Activated CD8-positive, alpha-beta memory T cell treated with anti-CD3 and anti-CD28 coated beads for 4 hours (primary cell): ENCODE results near the gene HLCS.
A peak's percentile ranks its signal among the peaks of the same experiment; 100 is the strongest.
"Not testable (repeated sequence)": the region's sequence is repeated elsewhere in the genome, so short reads cannot be mapped to it uniquely, and the experiment has no call there.

Experiments
- DNase-seq, 2 donors: peaks; one replicate each; pipeline ENCODE4 v3.0.0-alpha.2; 2020; ENCODE audit warnings: low read depth in 2 of 2

HLCS gene

GRCh38 chr21:36959020-36959835, 7.2 kb downstream of the HLCS start:
- DNase-seq = no peak

DNA sequence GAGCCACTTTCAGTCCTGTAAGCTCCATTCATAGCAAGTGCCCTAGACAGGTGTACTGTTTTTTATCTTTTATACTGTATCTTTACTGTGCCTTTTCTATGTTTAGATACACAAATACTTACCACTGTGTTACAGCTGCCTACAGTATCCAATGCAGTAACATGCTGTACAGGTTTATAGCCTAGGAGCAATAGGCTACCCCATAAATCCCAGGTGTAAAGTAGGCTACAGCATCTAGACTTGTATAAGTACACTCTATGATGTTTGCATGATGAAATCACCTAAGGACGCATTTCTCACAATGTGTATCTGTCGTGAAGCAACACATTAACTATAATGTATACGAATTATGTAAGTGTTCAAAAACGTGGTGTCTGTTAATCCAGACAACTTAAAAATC, 10.7 kb downstream of the HLCS start:
- DNase-seq = no peak

GRCh38 chr21:36952331-36952730, 14.1 kb downstream of the HLCS start:
- DNase-seq = not testable (repeated sequence)

DNA sequence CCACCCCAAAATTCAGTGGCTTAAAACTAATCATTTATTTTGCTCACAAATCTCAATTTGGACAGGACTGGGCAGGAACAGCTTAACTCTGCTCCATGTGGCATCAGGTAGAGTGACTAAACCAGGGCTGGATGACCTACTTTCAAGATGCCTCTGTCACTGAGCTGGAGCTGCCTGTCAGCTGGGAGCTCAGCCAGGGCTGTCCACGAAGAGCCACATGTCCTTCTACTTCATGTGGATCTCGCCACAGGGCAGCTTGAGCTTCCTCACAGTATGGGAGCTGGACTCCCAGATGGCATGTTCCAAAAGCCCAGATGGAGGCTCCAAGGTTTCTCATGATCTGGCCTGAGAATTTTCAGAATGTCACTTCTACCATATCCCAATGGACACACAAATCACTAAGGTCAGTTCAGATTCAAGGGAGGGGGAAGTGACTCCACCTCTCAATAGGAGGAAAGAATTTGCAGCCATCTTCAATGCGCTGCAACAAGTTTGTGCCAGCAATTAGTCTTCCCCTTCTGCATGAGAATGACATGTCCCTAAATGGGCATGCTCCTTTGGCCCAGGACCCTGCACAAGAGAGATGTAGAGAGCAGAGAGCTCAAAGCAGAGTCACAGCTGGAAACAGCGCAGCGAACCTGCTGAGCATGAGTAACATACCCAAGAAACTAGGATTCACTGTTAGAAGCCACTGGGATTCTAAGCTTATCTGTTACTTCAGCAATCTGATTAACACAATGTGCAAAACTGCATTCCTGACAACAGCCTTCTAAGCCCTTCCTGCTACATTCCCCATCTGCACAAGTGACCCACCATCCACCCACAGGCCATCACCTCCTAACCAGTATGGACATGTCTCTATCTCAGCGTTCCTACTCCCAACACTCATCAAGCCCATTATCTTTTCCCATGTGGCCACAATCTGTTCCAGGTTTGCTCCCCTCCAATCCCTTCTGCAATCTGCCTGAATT, 17.0 kb downstream of the HLCS start:
- DNase-seq = no peak

DNA sequence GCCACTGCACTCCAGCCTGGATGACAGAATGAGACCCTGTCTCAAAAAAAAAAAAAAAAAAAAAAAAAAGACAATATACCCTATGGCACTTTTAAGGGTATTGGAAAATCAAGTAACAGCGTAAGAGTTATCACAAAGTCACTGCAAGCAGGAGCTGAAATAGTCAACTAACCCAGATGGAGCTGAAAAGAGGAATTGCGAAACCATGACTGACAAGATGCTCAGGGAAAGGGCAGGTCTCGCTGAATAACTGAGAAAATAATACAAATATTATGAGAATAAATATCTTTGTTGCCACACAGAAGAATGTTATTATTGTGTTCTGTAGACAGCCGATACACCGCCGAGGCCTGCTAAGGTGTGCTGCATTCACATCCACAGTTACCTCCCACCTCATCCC, 17.8 kb downstream of the HLCS start:
- DNase-seq = no peak

DNA sequence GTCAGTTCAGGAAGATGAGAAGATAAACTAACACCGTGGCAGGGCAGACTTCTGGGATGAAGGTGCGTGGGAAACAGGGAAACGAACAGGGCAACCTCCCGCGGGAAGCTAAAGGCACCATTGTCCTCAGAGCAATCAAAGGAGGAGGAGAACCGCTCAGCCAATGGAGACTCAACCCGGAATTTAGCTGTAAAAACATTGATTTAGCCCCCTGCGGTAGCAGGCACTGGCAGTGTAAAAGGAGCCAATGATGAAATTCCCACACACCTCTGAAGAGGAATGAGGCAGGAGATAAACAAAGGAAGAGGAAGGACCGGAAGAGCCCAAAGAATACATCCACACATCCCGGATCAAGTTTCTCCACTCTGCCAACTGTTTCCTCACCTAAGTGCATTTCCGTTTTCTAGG, 19.5 kb downstream of the HLCS start:
- no peak for DNase-seq

DNA sequence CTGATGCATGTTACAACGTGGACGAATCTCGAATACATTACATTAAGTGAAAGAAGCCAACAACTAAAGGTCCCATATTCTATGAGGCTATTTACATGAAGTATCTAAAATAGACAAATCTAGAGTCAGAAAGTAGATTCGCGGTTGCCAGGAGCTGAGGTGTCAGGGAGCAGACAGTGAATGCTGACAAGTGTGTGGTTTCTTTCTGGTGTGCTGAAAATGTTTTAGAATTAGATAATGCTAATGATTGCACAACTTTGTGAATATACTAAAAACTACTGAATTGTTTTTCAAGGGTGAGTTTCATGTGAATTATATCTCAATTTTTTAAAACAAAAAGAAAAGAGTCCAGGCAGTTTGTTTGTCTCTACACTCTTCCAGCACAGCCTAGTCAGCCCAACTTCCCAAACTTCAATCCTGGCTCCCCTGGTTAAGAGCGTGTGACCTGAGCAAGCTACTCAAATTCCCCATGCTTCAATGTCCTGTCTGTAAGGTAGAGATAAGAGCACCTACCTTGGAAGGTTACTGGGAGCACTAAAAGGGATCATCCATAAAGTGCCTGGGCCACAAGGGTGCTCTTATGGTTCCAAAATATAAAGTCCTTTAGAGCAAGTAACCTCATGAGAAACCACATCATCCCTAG, 20.9 kb downstream of the HLCS start:
- no peak for DNase-seq

GRCh38 chr21:36936361-36937135, 29.9 kb downstream of the HLCS start:
- no peak for DNase-seq

DNA sequence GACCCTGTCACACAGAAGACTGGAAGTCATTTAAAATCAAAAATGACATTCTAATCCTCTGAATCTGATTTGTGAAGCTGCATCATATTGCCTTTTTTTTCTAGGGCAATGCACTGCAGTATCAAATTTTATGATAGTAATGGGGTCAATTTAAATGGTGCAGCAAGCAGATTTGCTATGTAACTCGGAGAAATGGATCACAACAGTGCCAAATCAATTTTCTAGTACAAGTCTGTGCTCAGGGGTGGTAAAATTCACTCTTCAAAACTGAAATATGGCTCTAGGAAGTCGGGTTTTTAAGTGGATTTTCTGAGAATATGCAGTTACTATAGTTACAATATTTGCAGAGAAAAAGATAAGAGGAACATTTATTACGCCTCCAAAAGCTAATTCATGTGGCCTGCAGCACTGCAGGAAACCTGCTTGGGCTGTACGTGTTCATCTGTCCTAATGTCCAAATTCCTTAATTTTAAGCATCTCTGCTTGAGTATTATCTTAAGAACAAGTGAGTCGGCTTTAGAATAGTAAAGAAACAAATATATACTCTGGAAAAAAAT, 31.5 kb downstream of the HLCS start:
- DNase-seq = no peak

- DNase-seq = no peak
These were observed 34.2 kb downstream of the HLCS start for GRCh38 chr21:36932161-36932816.

DNA sequence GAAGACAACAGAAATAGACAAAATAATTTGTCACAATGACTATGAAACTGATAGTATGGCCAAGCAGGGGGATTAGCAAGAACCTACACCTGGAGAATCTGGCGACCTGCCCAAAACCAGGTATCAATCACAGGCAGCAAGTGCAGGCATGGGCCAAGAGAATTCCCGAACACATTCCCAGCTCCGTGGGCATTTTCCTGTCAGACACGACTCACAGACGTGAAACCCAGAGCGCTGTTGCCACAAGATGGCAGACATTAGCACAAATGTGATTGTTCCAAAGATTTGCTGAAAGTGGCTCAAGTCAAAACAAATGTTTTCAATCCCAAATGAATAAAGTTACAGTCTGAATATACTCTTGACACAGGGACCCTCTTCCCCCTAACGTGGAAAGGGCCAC, 36.8 kb downstream of the HLCS start:
- no peak for DNase-seq

DNA sequence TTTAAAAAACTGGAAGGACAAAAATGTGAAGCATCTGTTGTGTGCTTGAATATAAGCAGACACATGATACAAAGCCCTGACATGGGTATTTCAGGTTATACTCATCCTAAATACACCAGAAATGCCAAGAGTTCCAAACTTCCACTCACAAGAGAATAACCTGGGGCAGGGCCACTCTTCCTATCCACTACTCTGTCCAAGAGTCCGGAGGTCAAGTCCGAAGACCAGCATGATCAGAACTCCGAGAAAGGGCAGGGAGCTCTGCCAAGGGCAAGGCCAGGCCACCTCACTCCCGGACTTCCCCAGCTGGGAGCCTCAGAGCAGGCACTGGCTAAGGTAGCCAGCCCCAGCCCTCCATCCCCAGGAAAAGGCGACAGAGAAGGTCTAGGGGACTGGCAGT, 37.5 kb downstream of the HLCS start:
- DNase-seq = no peak

GRCh38 chr21:36927719-36928117, 38.8 kb downstream of the HLCS start:
- DNase-seq = peak; percentile 21 to 32

GRCh38 chr21:36926989-36927718, 39.3 kb downstream of the HLCS start:
- no peak for DNase-seq

DNA sequence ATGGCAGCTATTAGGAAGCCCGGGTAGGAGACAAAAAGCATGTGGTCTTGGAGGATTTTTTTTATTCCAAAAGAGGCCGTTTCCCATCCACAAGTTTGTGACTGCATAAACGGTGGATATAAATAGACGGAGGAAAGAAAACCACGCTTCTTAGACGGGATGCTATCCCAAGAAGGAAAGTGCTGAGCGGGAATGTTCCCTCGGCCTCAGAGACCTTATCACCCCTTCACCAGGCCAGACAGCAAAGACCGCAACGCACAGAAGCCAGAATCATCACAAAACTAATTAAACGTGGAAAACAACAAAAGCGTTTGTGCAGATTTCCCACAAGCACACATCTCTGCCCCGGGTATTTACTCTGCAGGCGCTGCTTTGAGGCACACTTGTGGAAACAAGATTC, 43.2 kb downstream of the HLCS start:
- no peak for DNase-seq

- no peak for DNase-seq
These were observed 43.6 kb downstream of the HLCS start for GRCh38 chr21:36922861-36923260.

DNA sequence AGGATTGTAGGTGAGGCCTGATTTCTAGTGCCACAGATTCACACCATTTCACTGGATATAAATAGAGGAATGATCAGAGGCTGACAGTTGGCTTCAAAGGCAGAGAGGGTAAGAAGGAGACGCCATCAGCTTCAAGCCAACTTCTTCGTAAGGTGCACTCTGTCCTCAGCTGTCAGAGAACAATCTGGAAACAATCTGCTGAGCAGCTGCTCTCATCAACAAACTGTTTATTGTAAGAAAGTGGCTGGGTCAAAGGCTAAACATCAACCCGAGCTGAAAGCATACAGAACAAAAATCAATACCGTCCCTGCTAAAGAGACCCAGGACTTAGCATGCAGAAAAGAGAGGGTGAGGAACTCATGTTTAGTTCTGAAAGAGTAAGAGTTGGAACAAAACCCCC, 48.2 kb downstream of the HLCS start:
- no peak for DNase-seq

DNA sequence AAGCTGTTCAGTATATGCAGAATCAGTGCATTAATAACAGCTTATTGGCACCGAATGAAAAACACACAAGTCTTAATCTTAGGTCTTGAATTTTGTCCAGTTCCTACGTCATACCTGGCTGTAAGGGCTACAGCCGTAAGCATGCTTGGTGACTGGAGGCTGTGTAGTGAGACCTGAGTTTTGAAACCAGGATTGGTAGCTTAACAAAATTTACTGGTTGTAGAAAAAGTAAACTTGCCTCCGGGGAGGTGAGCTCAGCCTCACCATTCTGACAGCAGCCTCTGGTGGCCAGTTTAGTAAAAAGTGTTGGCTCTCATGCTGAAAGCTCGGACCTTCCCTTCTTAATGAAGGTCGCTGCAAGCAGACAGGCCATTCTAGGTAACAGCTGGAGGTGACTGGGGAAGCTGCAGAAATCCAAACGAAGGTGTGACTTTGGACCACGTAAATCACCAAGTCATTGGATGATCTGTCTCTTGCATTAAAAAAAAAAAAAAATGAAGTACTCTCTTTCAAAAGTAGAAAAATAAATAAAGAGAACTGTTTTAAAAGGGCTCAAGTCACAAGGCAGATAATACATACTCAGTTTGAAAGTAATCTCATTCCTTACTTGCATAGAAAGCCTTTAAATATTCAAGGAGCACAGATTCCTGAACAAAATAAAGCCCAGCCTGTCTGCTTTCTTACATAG, 48.9 kb downstream of the HLCS start:
- no peak for DNase-seq

- DNase-seq = no peak
These were observed 49.8 kb downstream of the HLCS start for GRCh38 chr21:36916718-36917117.
